Stimulated activated naive CD8-positive, alpha-beta T cell treated with anti-CD3 and anti-CD28 coated beads, Interleukin-15, Interleukin-2, amounts not matched to agents 100 U/mL and 50 U/mL, for 24 hours (primary cell): ENCODE measurements around the gene USP17L17.
"Not testable (repeated sequence)": the region's sequence is repeated elsewhere in the genome, so short reads cannot be mapped to it uniquely, and the experiment has no call there.

Experiments used
- ATAC-seq: fragments of 150-1000 bp; cut with Tn5 transposase; one replicate; pipeline ENCODE4 v1.10.0; 2021
- DNase-seq: peaks from one replicate; pipeline ENCODE4 v3.0.0; 2021

Gene USP17L17, protein sequence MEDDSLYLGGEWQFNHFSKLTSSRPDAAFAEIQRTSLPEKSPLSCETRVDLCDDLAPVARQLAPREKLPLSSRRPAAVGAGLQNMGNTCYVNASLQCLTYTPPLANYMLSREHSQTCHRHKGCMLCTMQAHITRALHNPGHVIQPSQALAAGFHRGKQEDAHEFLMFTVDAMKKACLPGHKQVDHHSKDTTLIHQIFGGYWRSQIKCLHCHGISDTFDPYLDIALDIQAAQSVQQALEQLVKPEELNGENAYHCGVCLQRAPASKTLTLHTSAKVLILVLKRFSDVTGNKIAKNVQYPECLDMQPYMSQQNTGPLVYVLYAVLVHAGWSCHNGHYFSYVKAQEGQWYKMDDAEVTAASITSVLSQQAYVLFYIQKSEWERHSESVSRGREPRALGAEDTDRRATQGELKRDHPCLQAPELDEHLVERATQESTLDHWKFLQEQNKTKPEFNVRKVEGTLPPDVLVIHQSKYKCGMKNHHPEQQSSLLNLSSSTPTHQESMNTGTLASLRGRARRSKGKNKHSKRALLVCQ

DNA sequence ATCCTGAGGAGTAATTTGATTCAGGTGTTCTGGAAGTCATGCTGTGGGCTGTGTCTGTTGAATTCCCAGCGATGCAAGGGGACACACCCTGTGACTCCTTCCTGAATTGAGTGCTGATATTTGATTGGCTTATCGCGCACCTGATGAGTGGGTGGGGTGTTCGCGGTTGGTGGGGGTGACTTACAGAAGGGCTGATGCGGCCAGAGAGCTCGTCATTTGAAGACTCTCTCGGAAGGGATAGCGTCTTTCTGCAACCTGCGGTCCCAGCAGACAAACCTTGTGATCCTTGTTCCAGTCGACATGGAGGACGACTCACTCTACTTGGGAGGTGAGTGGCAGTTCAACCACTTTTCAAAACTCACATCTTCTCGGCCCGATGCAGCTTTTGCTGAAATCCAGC is at the start of gene USP17L17:
USP17L17 (plus strand) TSS at position 301 of the 400 bp plus-strand sequence; CDS start at position 301, 0 bp downstream.
- DNase-seq, ATAC-seq: not testable (repeated sequence)

DNA sequence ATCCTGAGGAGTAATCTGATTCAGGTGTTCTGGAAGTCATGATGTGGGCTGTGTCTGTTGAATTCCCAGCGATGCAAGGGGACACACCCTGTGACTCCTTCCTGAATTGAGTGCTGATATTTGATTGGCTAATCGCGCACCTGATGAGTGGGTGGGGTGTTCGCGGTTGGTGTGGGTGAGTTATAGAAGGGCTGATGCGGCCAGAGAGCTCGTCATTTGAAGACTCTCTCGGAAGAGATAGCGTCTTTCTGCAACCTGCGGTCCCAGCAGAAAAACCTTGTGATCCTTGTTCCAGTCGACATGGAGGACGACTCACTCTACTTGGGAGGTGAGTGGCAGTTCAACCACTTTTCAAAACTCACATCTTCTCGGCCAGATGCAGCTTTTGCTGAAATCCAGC is 33.3 kb upstream of the USP17L17 start, which contains the start of gene USP17L10:
USP17L10 (plus strand) TSS at position 301 of the 400 bp plus-strand sequence; CDS start at position 301, 0 bp downstream.
- not testable (repeated sequence) for ATAC-seq, DNase-seq

DNA sequence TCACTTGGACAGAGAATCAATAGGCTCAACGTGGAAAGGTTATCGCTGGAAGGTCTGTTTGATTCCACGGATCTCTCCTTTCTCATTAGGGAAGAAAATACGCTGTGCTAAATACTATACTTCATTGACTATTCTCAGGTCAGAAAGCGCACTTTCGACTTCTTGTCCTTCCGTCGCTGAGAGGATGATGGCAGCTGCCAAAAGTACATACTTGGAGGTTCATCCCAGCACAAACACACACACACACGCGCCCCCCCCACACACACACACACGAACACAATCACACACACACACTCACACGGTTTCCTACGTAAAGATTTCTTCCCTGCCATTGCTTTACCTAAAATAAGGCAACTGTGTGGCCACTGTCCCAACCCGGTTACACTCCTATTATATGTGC is 29.0 kb upstream of the USP17L17 start:
- not testable (repeated sequence) for ATAC-seq, DNase-seq

DNA sequence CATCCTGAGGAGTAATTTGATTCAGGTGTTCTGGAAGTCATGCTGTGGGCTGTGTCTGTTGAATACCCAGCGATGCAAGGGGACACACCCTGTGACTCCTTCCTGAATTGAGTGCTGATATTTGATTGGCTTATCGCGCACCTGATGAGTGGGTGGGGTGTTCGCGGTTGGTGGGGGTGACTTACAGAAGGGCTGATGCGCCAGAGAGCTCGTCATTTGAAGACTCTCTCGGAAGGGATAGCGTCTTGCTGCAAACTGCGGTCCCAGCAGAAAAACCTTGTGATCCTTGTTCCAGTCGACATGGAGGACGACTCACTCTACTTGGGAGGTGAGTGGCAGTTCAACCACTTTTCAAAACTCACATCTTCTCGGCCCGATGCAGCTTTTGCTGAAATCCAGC is 28.6 kb upstream of the USP17L17 start, which contains the start of gene USP17L11:
USP17L11 (plus strand) TSS at position 301 of the 400 bp plus-strand sequence; CDS start at position 301, 0 bp downstream.
- not testable (repeated sequence) for DNase-seq, ATAC-seq

DNA sequence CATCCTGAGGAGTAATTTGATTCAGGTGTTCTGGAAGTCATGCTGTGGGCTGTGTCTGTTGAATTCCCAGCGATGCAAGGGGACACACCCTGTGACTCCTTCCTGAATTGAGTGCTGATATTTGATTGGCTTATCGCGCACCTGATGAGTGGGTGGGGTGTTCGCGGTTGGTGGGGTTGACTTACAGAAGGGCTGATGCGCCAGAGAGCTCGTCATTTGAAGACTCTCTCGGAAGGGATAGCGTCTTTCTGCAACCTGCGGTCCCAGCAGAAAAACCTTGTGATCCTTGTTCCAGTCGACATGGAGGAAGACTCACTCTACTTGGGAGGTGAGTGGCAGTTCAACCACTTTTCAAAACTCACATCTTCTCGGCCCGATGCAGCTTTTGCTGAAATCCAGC is 23.8 kb upstream of the USP17L17 start, which contains the start of gene USP17L12:
USP17L12 (plus strand) TSS at position 301 of the 400 bp plus-strand sequence; CDS start at position 301, 0 bp downstream.
- DNase-seq, ATAC-seq: not testable (repeated sequence)

DNA sequence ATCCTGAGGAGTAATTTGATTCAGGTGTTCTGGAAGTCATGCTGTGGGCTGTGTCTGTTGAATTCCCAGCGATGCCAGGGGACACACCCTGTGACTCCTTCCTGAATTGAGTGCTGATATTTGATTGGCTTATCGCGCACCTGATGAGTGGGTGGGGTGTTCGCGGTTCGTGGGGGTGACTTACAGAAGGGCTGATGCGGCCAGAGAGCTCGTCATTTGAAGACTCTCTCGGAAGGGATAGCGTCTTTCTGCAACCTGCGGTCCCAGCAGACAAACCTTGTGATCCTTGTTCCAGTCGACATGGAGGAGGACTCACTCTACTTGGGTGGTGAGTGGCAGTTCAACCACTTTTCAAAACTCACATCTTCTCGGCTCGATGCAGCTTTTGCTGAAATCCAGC is 19.1 kb upstream of the USP17L17 start, which contains the start of gene USP17L13:
USP17L13 (plus strand) TSS at position 301 of the 400 bp plus-strand sequence; CDS start at position 301, 0 bp downstream.
- ATAC-seq = not testable (repeated sequence)

DNA sequence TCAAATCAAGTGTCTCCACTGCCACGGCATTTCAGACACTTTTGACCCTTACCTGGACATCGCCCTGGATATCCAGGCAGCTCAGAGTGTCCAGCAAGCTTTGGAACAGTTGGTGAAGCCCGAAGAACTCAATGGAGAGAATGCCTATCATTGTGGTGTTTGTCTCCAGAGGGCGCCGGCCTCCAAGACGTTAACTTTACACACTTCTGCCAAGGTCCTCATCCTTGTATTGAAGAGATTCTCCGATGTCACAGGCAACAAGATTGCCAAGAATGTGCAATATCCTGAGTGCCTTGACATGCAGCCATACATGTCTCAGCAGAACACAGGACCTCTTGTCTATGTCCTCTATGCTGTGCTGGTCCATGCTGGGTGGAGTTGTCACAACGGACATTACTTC is 13.4 kb upstream of the USP17L17 start:
- DNase-seq, ATAC-seq: not testable (repeated sequence)

More for the DNA sequence above, 19.1 kb upstream of the USP17L17 start, which contains the start of gene USP17L13:
- DNase-seq = not testable (repeated sequence)

DNA sequence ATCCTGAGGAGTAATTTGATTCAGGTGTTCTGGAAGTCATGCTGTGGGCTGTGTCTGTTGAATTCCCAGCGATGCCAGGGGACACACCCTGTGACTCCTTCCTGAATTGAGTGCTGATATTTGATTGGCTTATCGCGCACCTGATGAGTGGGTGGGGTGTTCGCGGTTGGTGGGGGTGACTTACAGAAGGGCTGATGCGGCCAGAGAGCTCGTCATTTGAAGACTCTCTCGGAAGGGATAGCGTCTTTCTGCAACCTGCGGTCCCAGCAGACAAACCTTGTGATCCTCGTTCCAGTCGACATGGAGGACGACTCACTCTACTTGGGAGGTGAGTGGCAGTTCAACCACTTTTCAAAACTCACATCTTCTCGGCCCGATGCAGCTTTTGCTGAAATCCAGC is 9.6 kb upstream of the USP17L17 start, which contains the start of gene USP17L15:
USP17L15 (plus strand) TSS at position 301 of the 400 bp plus-strand sequence; CDS start at position 301, 0 bp downstream.
- not testable (repeated sequence) for ATAC-seq, DNase-seq

DNA sequence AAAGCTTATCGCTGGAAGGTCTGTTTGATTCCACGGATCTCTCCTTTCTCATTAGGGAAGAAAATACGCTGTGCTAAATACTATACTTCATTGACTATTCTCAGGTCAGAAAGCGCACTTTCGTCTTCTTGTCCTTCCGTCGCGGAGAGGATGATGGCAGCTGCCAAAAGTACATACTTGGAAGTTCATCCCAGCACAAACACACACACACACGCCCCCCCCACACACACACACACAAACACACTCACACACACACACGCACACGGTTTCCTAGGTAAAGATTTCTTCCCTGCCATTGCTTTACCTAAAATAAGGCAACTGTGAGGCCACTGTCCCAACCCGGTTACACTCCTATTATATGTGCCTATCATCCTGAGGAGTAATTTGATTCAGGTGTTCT is 5.2 kb upstream of the USP17L17 start:
- not testable (repeated sequence) for ATAC-seq

DNA sequence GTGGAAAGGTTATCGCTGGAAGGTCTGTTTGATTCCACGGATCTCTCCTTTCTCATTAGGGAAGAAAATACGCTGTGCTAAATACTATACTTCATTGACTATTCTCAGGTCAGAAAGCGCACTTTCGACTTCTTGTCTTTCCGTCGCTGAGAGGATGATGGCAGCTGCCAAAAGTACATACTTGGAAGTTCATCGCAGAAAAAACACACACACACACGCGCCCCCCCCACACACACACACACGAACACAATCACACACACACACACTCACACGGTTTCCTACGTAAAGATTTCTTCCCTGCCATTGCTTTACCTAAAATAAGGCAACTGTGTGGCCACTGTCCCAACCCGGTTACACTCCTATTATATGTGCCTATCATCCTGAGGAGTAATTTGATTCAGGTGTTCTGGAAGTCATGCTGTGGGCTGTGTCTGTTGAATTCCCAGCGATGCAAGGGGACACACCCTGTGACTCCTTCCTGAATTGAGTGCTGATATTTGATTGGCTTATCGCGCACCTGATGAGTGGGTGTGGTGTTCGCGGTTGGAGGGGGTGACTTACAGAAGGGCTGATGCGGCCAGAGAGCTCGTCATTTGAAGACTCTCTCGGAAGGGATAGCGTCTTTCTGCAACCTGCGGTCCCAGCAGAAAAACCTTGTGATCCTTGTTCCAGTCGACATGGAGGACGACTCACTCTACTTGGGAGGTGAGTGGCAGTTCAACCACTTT is 4.4 kb downstream of the USP17L17 start, which contains the start of gene USP17L18:
USP17L18 (plus strand) TSS at position 678 of the 728 bp plus-strand sequence; CDS start at position 678, 0 bp downstream.
- ATAC-seq, DNase-seq: not testable (repeated sequence)

More for the DNA sequence above, 5.2 kb upstream of the USP17L17 start:
- DNase-seq = not testable (repeated sequence)

DNA sequence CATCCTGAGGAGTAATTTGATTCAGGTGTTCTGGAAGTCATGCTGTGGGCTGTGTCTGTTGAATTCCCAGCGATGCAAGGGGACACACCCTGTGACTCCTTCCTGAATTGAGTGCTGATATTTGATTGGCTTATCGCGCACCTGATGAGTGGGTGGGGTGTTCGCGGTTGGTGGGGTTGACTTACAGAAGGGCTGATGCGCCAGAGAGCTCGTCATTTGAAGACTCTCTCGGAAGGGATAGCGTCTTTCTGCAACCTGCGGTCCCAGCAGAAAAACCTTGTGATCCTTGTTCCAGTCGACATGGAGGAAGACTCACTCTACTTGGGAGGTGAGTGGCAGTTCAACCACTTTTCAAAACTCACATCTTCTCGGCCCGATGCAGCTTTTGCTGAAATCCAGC is 9.4 kb downstream of the USP17L17 start, which contains the start of gene USP17L19:
USP17L19 (plus strand) TSS at position 301 of the 400 bp plus-strand sequence; CDS start at position 301, 0 bp downstream.
- DNase-seq, ATAC-seq: not testable (repeated sequence)

DNA sequence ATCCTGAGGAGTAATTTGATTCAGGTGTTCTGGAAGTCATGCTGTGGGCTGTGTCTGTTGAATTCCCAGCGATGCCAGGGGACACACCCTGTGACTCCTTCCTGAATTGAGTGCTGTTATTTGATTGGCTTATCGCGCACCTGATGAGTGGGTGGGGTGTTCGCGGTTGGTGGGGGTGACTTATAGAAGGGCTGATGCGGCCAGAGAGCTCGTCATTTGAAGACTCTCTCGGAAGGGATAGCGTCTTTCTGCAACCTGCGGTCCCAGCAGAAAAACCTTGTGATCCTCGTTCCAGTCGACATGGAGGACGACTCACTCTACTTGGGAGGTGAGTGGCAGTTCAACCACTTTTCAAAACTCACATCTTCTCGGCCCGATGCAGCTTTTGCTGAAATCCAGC is 14.1 kb downstream of the USP17L17 start, which contains the start of gene USP17L20:
USP17L20 (plus strand) TSS at position 301 of the 400 bp plus-strand sequence; CDS start at position 301, 0 bp downstream.
- DNase-seq, ATAC-seq: not testable (repeated sequence)

DNA sequence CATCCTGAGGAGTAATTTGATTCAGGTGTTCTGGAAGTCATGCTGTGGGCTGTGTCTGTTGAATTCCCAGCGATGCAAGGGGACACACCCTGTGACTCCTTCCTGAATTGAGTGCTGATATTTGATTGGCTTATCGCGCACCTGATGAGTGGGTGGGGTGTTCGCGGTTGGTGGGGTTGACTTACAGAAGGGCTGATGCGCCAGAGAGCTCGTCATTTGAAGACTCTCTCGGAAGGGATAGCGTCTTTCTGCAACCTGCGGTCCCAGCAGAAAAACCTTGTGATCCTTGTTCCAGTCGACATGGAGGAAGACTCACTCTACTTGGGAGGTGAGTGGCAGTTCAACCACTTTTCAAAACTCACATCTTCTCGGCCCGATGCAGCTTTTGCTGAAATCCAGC is 18.9 kb downstream of the USP17L17 start, which contains the start of gene USP17L21:
USP17L21 (plus strand) TSS at position 301 of the 400 bp plus-strand sequence; CDS start at position 301, 0 bp downstream.
- ATAC-seq = not testable (repeated sequence)

DNA sequence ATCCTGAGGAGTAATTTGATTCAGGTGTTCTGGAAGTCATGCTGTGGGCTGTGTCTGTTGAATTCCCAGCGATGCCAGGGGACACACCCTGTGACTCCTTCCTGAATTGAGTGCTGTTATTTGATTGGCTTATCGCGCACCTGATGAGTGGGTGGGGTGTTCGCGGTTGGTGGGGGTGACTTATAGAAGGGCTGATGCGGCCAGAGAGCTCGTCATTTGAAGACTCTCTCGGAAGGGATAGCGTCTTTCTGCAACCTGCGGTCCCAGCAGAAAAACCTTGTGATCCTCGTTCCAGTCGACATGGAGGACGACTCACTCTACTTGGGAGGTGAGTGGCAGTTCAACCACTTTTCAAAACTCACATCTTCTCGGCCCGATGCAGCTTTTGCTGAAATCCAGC is 23.6 kb downstream of the USP17L17 start, which contains the start of gene USP17L22:
USP17L22 (plus strand) TSS at position 301 of the 400 bp plus-strand sequence; CDS start at position 301, 0 bp downstream.
- DNase-seq, ATAC-seq: not testable (repeated sequence)

More for the DNA sequence above, 18.9 kb downstream of the USP17L17 start, which contains the start of gene USP17L21:
- not testable (repeated sequence) for DNase-seq

DNA sequence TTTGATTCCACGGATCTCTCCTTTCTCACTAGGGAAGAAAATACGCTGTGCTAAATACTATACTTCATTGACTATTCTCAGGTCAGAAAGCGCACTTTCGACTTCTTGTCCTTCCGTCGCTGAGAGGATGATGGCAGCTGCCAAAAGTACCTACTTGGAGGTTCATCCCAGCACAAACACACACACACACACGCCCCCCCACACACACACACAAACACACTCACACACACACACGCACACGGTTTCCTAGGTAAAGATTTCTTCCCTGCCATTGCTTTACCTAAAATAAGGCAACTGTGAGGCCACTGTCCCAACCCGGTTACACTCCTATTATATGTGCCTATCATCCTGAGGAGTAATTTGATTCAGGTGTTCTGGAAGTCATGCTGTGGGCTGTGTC is 28.0 kb downstream of the USP17L17 start:
- peak; percentile 1 for DNase-seq
- ATAC-seq = not testable (repeated sequence)
